GM18519 (cell line): ENCODE results near the gene TMEM131.
"Not testable (repeated sequence)": the region's sequence is repeated elsewhere in the genome, so short reads cannot be mapped to it uniquely, and the experiment has no call there.

Experiments
- ATAC-seq: cut with Tn5 transposase; IDR thresholded peaks from one replicate; pipeline ENCODE4 v1.9.1; 2021; ENCODE audit warnings: mild to moderate bottlenecking, moderate library complexity; ENCODE audit not compliant: unreplicated experiment, low FRiP score

TMEM131 gene

DNA sequence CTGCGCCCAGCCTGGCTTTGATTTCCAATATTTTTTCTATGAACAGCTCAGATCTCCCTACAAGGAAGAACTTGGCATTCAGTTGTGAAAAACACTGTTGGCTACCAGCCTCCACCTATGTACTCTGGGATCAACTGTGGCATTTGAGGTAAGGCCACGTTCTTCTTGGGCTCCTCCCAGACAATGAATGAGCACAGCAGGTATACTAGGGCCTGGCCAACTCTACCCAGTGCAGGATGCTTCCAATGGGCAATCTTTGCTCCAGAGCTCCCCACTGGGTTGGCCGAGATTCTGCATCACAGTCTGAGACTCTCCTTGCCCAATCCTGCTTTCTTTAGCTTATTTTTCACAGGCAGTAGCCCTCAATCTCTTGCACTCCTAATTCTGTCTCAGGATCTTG, 75.9 kb downstream of the TMEM131 start:
- no peak for ATAC-seq

- no peak for ATAC-seq
Measured at GRCh38 chr2:97918818-97919217, 76.9 kb downstream of the TMEM131 start.

- ATAC-seq: not testable (repeated sequence)
Measured at GRCh38 chr2:97917668-97918067, 78.1 kb downstream of the TMEM131 start.

GRCh38 chr2:97914691-97915213, 81.0 kb downstream of the TMEM131 start:
- ATAC-seq: no peak

GRCh38 chr2:97913846-97914245, 81.9 kb downstream of the TMEM131 start:
- ATAC-seq: no peak

- no peak for ATAC-seq
Measured at GRCh38 chr2:97911922-97912575, 83.7 kb downstream of the TMEM131 start.

- ATAC-seq: peak; percentile 86
Measured at GRCh38 chr2:97911206-97911921, 84.4 kb downstream of the TMEM131 start.

DNA sequence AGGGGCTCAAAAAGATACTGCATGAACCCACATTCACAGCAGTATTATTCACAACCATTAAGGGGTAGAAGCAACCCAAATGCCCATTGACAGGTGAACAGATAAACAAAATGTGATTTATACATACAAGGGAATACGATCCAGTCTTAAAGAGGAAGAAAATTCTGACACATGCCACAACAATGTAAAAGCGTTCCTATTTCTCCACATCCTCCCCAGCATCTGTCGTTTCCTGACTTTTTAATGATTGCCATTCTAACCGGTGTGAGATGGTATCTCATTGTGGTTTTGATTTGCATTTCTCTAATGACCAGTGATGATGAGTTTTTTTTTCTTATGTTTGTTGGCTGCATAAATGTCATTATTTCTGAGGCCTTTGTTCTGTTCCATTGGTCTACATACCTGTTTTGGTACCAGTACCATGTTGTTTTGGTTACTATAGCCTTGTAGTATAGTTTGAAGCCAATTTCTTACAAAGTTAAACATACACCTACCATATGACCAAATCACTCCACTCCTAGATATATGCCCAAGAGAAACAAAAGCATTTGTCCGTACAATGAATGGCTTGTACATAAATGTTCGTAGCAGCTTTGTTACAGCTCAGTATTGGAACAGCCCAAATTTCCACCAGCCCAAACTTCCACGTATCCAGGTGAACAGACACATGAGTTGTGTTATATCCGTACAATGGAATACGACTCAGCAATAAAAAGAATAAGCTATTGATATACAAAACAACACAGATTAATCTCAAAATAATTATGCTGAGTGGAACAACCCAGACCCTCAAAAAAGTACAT, 85.1 kb downstream of the TMEM131 start:
- ATAC-seq: no peak

DNA sequence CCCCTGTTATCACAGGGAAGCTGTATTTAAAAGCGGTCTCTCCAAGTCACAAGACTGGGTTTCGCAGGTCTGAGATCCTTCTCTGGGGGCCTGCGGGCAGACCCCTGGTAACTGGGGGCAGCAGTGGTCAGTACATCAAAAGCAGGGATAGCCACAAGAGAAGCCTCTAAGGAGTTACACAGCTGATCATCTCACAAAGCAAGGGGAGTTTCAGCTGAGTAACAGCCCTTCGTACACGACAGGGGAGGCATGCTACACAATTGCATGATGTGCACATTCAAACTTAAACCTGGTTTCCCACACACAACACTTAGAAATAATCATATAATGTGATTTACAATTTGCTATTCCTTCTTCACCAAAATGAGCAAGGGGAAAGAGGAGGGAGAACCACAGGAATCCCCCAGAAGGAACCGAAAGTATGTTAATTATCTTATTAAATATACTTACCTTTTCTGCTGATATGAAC, 87.5 kb downstream of the TMEM131 start:
- no peak for ATAC-seq

DNA sequence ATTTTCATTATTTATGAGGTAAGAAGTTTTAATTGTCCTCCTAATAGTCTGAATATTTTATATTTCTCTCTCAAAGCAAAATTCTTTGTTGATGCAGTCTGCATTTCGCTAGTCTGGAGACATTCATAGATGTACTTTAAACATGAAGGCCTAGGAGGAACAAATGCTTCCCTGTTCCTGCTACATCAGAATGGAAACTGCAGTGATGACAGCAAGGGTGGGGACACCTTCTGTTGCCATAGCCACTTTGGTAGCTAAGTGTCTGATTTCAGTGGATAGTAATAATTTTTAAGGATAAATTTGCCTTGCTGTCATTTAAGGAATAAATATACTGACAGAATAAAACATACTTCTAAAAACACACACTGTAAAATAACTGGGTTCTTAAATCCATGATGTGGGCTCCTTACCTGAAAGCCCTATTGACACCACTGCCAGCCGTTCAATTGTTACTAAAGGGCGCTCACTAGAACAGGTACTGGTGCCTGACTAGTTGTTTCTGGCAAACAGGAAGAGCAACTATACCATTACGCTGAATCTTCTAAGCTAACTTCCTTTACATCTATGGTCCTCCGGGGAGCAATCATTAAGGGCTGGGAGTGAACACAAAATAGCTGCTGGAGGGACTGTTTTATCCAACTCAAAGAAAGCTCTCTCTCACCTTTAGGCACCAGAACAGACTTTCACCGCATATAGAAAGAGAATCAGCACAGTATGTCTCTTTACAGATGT, 88.2 kb downstream of the TMEM131 start:
- ATAC-seq: no peak

- no peak for ATAC-seq
Measured at GRCh38 chr2:97906307-97906706, 89.4 kb downstream of the TMEM131 start.

GRCh38 chr2:97905294-97905693, 90.5 kb downstream of the TMEM131 start:
- no peak for ATAC-seq

DNA sequence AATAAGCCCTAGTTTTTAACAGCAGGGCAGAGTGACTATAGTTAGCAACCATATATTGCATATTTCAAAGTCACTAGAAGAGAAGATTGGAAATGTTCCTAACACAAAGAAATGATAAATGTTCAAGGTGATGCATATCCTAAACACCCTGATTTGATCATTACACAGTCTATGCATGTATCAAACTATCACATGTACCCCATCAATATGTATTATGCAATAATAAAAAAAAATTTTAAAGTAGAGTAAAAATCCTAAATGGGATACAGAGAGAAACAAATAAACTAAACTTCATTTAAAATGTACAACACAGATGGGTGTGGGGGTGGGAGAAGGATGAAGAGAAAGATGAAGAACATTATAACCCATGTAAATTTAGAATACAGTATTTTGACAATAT, 93.9 kb downstream of the TMEM131 start:
- no peak for ATAC-seq

DNA sequence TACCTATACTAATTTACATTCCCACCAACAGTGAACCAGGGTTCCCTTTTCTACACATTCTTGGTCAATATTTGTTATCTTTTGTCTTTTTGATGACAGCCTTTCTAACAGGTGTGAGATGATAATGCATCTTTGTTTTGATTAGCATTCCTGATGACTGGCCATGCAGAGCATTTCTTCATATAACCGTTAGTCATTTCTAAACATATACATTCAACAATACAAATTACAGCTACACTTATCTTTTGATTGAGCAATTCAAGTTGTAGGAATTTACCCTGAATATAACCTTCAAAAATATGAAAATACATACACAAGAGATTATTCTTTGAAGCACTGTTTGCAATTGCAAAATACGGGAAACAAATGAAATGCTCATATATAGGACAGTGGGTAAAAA, 94.9 kb downstream of the TMEM131 start:
- ATAC-seq: no peak

- ATAC-seq: not testable (repeated sequence)
Measured at GRCh38 chr2:97893042-97893441, 102.7 kb downstream of the TMEM131 start.

GRCh38 chr2:97891611-97892010, 104.1 kb downstream of the TMEM131 start:
- no peak for ATAC-seq

- no peak for ATAC-seq
Measured at GRCh38 chr2:97889156-97889555, 106.6 kb downstream of the TMEM131 start.

- no peak for ATAC-seq
Measured at GRCh38 chr2:97885841-97886240, 109.9 kb downstream of the TMEM131 start.

DNA sequence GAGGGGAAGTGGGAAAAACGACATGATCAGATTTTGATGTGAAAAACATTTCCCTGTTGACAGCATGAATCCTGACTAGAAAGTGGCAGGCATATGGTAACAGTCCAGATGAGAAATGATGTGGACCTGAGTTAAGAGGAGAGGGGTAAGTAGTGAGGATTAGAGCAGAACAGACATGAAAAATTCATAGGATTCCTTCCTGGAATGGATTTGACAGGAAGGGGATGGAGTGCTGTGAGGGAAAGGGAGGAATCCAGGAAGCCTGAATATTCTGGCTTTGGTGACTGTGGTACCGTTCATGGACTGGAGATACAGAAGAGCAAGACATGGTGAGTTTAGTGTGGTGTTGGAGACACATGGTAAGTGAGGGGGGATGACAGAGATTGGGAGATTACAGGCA, 115.4 kb downstream of the TMEM131 start:
- ATAC-seq: no peak

DNA sequence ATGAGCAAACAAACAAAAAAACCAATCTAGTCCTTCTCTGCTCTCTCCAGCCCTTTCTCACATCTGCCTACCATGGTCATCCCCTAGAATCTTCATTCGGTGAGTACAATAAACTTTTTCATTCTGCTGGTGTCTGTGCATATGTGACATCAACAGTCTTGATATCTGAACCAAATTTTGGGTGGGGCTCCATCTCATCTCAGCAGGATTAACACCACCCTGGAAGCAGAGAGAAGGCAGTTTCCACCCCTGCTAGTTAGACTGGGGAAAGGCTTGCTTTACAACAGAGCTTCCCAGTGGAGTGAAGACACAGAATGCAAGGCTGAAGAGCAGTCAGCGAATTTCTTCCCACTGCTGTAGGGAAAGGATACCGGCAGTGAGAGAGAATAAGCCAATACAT, 116.9 kb downstream of the TMEM131 start:
- no peak for ATAC-seq
